A549 (cell line): Measurements from ENCODE around the gene PIK3R1. TPM values are rescaled to one million over a fixed set of nuclear protein-coding genes. Genes with fewer than 3 reads are reported as not detected.

Experiments used
- ATAC-seq, 2 experiments: fragments of 200-7000 bp in 1 of 2; fragments of >200 bp in 1 of 2; cut with Nextera tagmentation in 1 of 2; cut with Tn5 transposase in 1 of 2; 3 replicates each; pipeline versions ENCODE4 v1.8.0 to v1.9.1; 2018 to 2020; ENCODE audit warnings: mild to moderate bottlenecking in 1 of 2, moderate library complexity in 1 of 2
- CTCF ChIA-PET: fragments of 300-600 bp; sonication (Branson Sonifier 250); formaldehyde crosslinking; extraction: SDS; loops from one replicate; lab custom pipeline; 2021; ENCODE audit warnings: antibody characterized with exemption, inconsistent platforms; lab: Yijun Ruan, JAX
- POLR2A ChIA-PET: fragments of 350-600 bp; formaldehyde crosslinking; extraction: SDS; loops from one replicate; lab custom pipeline; 2021; ENCODE audit warnings: antibody characterized with exemption, inconsistent platforms; lab: Yijun Ruan, JAX
- DNase-seq, 2 experiments: peaks; one replicate each; pipeline versions ENCODE4 v3.0.0 to v3.0.0-alpha.2; 2011 to 2016; ENCODE audit warnings: low read depth in 1 of 2, low spot score in 1 of 2
- FAIRE-seq: peaks from 2 replicates; lab custom pipeline; 2011; peaks lifted over from hg19 to GRCh38; lab: Jason Lieb, UNC
- H3K27ac ChIP-seq, 2 experiments: fragments of >200 bp; sonication (Bioruptor Twin); formaldehyde crosslinking; 3 replicates each; pipeline ENCODE4 v1.5.1; 2016 to 2017
- H3K4me1 ChIP-seq: fragments of >200 bp; sonication (Bioruptor Twin); formaldehyde crosslinking; 3 replicates; pipeline ENCODE4 v1.6.1; 2016
- H3K4me2 ChIP-seq: fragments of >200 bp; sonication (Bioruptor Twin); formaldehyde crosslinking; 3 replicates; pipeline ENCODE4 v1.6.1; 2016
- H3K4me3 ChIP-seq: fragments of >200 bp; sonication (Bioruptor Twin); formaldehyde crosslinking; 3 replicates; pipeline ENCODE4 v1.5.1; 2016
- H3K9me3 ChIP-seq: fragments of >200 bp; sonication (Bioruptor Twin); formaldehyde crosslinking; 3 replicates; pipeline ENCODE4 v1.6.1; 2016
- BCL3 ChIP-seq: fragments of >200 bp; sonication (Bioruptor Twin); formaldehyde crosslinking; IDR thresholded peaks from 3 replicates; pipeline ENCODE4 v1.6.1; 2016
- BHLHE40 ChIP-seq: IDR thresholded peaks from 2 replicates; pipeline ENCODE4 v1.6.1; 2012; ENCODE audit warnings: low read depth, low read length, inconsistent platforms
- CBX2 ChIP-seq: fragments of 200-600 bp; sonication (generic); IDR thresholded peaks from 2 replicates; pipeline ENCODE4 v1.6.1; 2016; ENCODE audit warnings: low read depth, mild to moderate bottlenecking, borderline replicate concordance
- CBX8 ChIP-seq: fragments of 200-600 bp; sonication (generic); IDR thresholded peaks from 2 replicates; pipeline ENCODE4 v1.6.1; 2016
- CHD4 ChIP-seq: fragments of 200-600 bp; sonication (generic); IDR thresholded peaks from 2 replicates; pipeline ENCODE4 v1.6.1; 2016; ENCODE audit warnings: antibody characterized with exemption, mild to moderate bottlenecking, borderline replicate concordance
- EHF ChIP-seq: fragments of 250-450 bp; sonication (Bioruptor Pico); IDR thresholded peaks from 2 replicates; pipeline ENCODE4 v1.5.0; 2020; ENCODE audit warnings: mild to moderate bottlenecking
- EHMT2 ChIP-seq: fragments of 200-600 bp; sonication (generic); IDR thresholded peaks from 2 replicates; pipeline ENCODE4 v1.6.1; 2016; ENCODE audit warnings: antibody characterized with exemption, low read depth, mild to moderate bottlenecking, moderate library complexity
- FOXS1 ChIP-seq: fragments of 250-450 bp; sonication (Bioruptor Pico); IDR thresholded peaks from 2 replicates; pipeline ENCODE4 v1.5.0; 2020; ENCODE audit warnings: mild to moderate bottlenecking, moderate library complexity
- GATA3 ChIP-seq: IDR thresholded peaks from 2 replicates; pipeline ENCODE4 v1.6.1; 2012; ENCODE audit warnings: borderline replicate concordance
- HDAC2 ChIP-seq: fragments of 200-600 bp; sonication (generic); IDR thresholded peaks from 2 replicates; pipeline ENCODE4 v1.6.1; 2016
- HOXA7 ChIP-seq: fragments of 250-450 bp; sonication (Bioruptor Pico); IDR thresholded peaks from 2 replicates; pipeline ENCODE4 v1.5.0; 2020; ENCODE audit warnings: mild to moderate bottlenecking, moderate library complexity
- JUN ChIP-seq, 2 experiments: fragments of >200 bp; sonication (Bioruptor Twin); formaldehyde crosslinking; IDR thresholded peaks; 2 replicates in 1 of 2; 3 replicates in 1 of 2; pipeline ENCODE4 v1.6.1; 2016 to 2017
- KDM1A ChIP-seq: fragments of 200-600 bp; sonication (generic); IDR thresholded peaks from 2 replicates; pipeline ENCODE4 v1.6.1; 2016; ENCODE audit warnings: low read depth, mild to moderate bottlenecking
- KDM5A ChIP-seq: fragments of 200-600 bp; sonication (generic); IDR thresholded peaks from 2 replicates; pipeline ENCODE4 v1.6.1; 2016; ENCODE audit warnings: antibody characterized with exemption, mild to moderate bottlenecking
- NPAS2 ChIP-seq: fragments of 250-450 bp; sonication (Bioruptor Pico); IDR thresholded peaks from 2 replicates; pipeline ENCODE4 v1.8.0; 2022; ENCODE audit warnings: mild to moderate bottlenecking, moderate library complexity, borderline replicate concordance
- POLR2A ChIP-seq: IDR thresholded peaks from 2 replicates; pipeline ENCODE4 v1.6.1; 2012; ENCODE audit warnings: mild to moderate bottlenecking, low read length
- RAD21 ChIP-seq, 2 experiments: fragments of >200 bp in 1 of 2; sonication (Bioruptor Twin) in 1 of 2; formaldehyde crosslinking in 1 of 2; IDR thresholded peaks in 1 of 2; conservative IDR thresholded peaks in 1 of 2; 2 replicates in 1 of 2; 3 replicates in 1 of 2; pipeline ENCODE4 v1.6.1; 2012 to 2018; ENCODE audit warnings: inconsistent platforms in 1 of 2
- RARB ChIP-seq: fragments of 250-450 bp; sonication (Bioruptor Pico); IDR thresholded peaks from 2 replicates; pipeline ENCODE4 v1.8.0; 2021; ENCODE audit warnings: mild to moderate bottlenecking, moderate library complexity
- RFX5 ChIP-seq: fragments of 450-650 bp; IDR thresholded peaks from 2 replicates; pipeline ENCODE4 v1.7.1; 2014; ENCODE audit warnings: antibody characterized with exemption, mild to moderate bottlenecking, moderate library complexity
- RNF2 ChIP-seq: fragments of 200-600 bp; sonication (generic); IDR thresholded peaks from 2 replicates; pipeline ENCODE4 v1.6.1; 2016; ENCODE audit warnings: low read depth, mild to moderate bottlenecking, antibody characterized with exemption, moderate library complexity, borderline replicate concordance
- SREBF2 ChIP-seq: fragments of 450-650 bp; IDR thresholded peaks from 2 replicates; pipeline ENCODE4 v1.6.1; 2014; ENCODE audit warnings: mild to moderate bottlenecking, moderate library complexity
- TFCP2L1 ChIP-seq: fragments of 250-450 bp; sonication (Bioruptor Pico); IDR thresholded peaks from 2 replicates; pipeline ENCODE4 v1.5.0; 2021; ENCODE audit warnings: mild to moderate bottlenecking
- TP53 ChIP-seq: fragments of 250-450 bp; sonication (Bioruptor Pico); IDR thresholded peaks from 2 replicates; pipeline ENCODE4 v1.5.0; 2021; ENCODE audit warnings: mild to moderate bottlenecking, moderate library complexity
- ZC3H11A ChIP-seq: fragments of 450-650 bp; IDR thresholded peaks from 2 replicates; pipeline ENCODE4 v1.6.1; 2014; ENCODE audit warnings: antibody characterized with exemption, mild to moderate bottlenecking
- ZNF302 ChIP-seq: fragments of 250-450 bp; sonication (Bioruptor Pico); IDR thresholded peaks from 2 replicates; pipeline ENCODE4 v1.9.0; 2021; ENCODE audit warnings: inconsistent platforms, mild to moderate bottlenecking, moderate library complexity
- ZSCAN20 ChIP-seq: fragments of 250-450 bp; sonication (Bioruptor Pico); IDR thresholded peaks from 2 replicates; pipeline ENCODE4 v1.8.0; 2022; ENCODE audit warnings: mild to moderate bottlenecking, moderate library complexity
- WGBS: methylation state at CpG from one replicate; pipeline ENCODE4 v1.1.6; 2017; ENCODE audit errors: missing lambda C conversion rate; 5-methylcytosine and 5-hydroxymethylcytosine counted together
- polyA plus RNA-seq, 4 experiments: library from polyadenylated mRNA; depleted of rRNA in 3 of 4; stranded (reverse); fragments of >200 nt; fragmentation: RNase III in 1 of 4; extraction: RNeasy Plus Mini Kit Qiagen cat#74134 plus additional on column Dnase treatment in 1 of 4; gene quantifications; 2 replicates in 3 of 4; 3 replicates in 1 of 4; pipeline ENCODE4 v1.2.3, GENCODE V29; 2011 to 2017
- TF ChIP-seq, protein P1 (sequence below): IDR thresholded peaks from 2 replicates; pipeline ENCODE4 v1.6.1; 2012; ENCODE audit warnings: low read depth, borderline replicate concordance
- TF ChIP-seq, protein P2 (sequence below): fragments of 250-450 bp; sonication (Bioruptor Pico); IDR thresholded peaks from 2 replicates; pipeline ENCODE4 v1.5.0; 2021; ENCODE audit warnings: mild to moderate bottlenecking, moderate library complexity, borderline replicate concordance
- TF ChIP-seq, protein P3 (sequence below): fragments of >200 bp; sonication (Bioruptor Twin); formaldehyde crosslinking; IDR thresholded peaks from 3 replicates; pipeline ENCODE4 v1.5.1; 2016
- TF ChIP-seq, protein P4 (sequence below): fragments of 450-650 bp; IDR thresholded peaks from 2 replicates; pipeline ENCODE4 v1.6.1; 2014; ENCODE audit warnings: antibody characterized with exemption

The PIK3R1 gene
- polyA plus RNA-seq, 2 of the 4 experiments (the other 2 are of a cell fraction) = 5.5 to 5.7 TPM

GRCh38 chr5:68306361-68307014, 90.9 kb downstream of the PIK3R1 start (continued):
- TF ChIP-seq, protein P1, sequence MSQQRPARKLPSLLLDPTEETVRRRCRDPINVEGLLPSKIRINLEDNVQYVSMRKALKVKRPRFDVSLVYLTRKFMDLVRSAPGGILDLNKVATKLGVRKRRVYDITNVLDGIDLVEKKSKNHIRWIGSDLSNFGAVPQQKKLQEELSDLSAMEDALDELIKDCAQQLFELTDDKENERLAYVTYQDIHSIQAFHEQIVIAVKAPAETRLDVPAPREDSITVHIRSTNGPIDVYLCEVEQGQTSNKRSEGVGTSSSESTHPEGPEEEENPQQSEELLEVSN = no peak
- TF ChIP-seq POLR2A = no peak
- TF ChIP-seq NPAS2 (CRISPR knock-in tag) = no peak
- TF ChIP-seq KDM5A = no peak
- TF ChIP-seq RFX5 = no peak
- no peak for TF ChIP-seq KDM1A

DNA sequence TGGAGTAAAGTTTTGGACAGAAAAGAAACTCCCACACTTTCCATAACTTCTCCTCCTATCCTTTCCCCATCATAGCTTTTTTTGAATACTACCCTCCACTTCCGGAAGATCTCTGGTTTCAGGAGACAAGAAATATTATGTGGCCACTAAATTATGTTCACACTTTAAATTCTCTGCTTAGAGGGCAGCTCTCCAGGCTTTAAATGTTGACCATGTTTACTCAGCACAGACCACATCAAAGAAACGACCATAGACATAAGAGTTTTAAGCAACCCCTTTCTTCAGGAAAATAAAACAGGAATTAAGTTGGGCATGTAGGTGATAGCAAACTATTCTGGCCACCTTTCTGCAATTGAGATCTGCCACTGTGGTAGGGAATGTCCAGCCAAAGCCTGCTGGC, 97.8 kb downstream of the PIK3R1 start:
- 44% methylated on average over 2 of the region's 2 CpGs for WGBS
- H3K4me1 ChIP-seq = peaks cover 2% of the 10 kb centered on the region; the same call in 2 of the 3 replicates
- CTCF ChIA-PET = interaction anchor here (1.0 kb wide), 1 partner anchor 8 kb away, joined by 3 read pairs; no protein-coding TSS in a partner anchor
- H3K9me3 ChIP-seq = peaks cover 2% of the 10 kb centered on the region; the same call in 1 of the 3 replicates
- no peak for ATAC-seq
- no peak overlapping the region for H3K27ac ChIP-seq
- no peak overlapping the region for H3K4me3 ChIP-seq
- no peak for FAIRE-seq
- no peak overlapping the region for H3K4me2 ChIP-seq
- POLR2A ChIA-PET = no interaction called here
- no peak for DNase-seq
- no peak for TF ChIP-seq EHMT2
- TF ChIP-seq ZSCAN20 (CRISPR knock-in tag) = no peak
- no peak for TF ChIP-seq POLR2A
- no peak for TF ChIP-seq RNF2
- TF ChIP-seq CBX2 = no peak
- TF ChIP-seq RARB (CRISPR knock-in tag) = no peak
- TF ChIP-seq RFX5 = no peak
- TF ChIP-seq JUN (IDR thresholded peaks at IDR 0.05) = no peak
- no peak for TF ChIP-seq BHLHE40
- TF ChIP-seq CBX8 = no peak
- no peak for TF ChIP-seq FOXS1
- TF ChIP-seq ZNF302 (CRISPR knock-in tag) = no peak
- no peak for TF ChIP-seq TP53
- TF ChIP-seq BCL3 = no peak
- no peak for TF ChIP-seq HDAC2
- TF ChIP-seq SREBF2 = no peak

DNA sequence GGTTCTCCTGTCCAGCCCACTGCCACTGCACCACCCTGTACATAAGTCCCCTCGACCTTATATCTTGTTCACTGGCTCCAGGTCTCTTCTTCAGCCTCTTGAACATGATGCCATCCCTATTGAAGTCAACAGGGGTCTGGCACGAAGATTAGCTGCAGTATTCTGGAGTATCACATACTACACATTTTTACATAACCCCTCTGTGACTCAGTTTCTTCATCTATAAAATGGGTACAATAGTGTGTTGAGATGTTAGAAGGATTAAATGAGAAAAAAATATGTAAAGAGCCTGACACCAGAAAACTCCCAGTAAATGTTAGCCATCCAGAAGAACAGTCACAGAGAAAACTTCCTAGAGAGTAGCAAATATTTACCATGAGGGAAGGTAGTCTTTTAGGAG, 98.9 kb downstream of the PIK3R1 start:
- H3K27ac ChIP-seq = no peak overlapping the region
- TF ChIP-seq, protein P2, sequence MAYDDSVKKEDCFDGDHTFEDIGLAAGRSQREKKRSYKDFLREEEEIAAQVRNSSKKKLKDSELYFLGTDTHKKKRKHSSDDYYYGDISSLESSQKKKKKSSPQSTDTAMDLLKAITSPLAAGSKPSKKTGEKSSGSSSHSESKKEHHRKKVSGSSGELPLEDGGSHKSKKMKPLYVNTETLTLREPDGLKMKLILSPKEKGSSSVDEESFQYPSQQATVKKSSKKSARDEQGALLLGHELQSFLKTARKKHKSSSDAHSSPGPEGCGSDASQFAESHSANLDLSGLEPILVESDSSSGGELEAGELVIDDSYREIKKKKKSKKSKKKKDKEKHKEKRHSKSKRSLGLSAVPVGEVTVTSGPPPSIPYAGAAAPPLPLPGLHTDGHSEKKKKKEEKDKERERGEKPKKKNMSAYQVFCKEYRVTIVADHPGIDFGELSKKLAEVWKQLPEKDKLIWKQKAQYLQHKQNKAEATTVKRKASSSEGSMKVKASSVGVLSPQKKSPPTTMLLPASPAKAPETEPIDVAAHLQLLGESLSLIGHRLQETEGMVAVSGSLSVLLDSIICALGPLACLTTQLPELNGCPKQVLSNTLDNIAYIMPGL (CRISPR knock-in tag) = no peak
- TF ChIP-seq TP53 (no peak), TFCP2L1 (no peak), CHD4 (no peak), SREBF2 (no peak), HOXA7 (CRISPR knock-in tag) (no peak), RFX5 (no peak), EHF (CRISPR knock-in tag) (no peak), ZSCAN20 (CRISPR knock-in tag) (no peak), RAD21 (conservative IDR thresholded peaks at IDR 0.05 in 1 of 2, IDR thresholded peaks at IDR 0.05 in 1 of 2) (no peak), ZC3H11A (no peak), GATA3 (no peak)
- TF ChIP-seq, protein P3, sequence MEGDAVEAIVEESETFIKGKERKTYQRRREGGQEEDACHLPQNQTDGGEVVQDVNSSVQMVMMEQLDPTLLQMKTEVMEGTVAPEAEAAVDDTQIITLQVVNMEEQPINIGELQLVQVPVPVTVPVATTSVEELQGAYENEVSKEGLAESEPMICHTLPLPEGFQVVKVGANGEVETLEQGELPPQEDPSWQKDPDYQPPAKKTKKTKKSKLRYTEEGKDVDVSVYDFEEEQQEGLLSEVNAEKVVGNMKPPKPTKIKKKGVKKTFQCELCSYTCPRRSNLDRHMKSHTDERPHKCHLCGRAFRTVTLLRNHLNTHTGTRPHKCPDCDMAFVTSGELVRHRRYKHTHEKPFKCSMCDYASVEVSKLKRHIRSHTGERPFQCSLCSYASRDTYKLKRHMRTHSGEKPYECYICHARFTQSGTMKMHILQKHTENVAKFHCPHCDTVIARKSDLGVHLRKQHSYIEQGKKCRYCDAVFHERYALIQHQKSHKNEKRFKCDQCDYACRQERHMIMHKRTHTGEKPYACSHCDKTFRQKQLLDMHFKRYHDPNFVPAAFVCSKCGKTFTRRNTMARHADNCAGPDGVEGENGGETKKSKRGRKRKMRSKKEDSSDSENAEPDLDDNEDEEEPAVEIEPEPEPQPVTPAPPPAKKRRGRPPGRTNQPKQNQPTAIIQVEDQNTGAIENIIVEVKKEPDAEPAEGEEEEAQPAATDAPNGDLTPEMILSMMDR = no peak
- TF ChIP-seq, protein P1 = no peak
- TF ChIP-seq, protein P4, sequence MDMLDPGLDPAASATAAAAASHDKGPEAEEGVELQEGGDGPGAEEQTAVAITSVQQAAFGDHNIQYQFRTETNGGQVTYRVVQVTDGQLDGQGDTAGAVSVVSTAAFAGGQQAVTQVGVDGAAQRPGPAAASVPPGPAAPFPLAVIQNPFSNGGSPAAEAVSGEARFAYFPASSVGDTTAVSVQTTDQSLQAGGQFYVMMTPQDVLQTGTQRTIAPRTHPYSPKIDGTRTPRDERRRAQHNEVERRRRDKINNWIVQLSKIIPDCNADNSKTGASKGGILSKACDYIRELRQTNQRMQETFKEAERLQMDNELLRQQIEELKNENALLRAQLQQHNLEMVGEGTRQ = no peak
- TF ChIP-seq, all 56 proteins: peak for 0
- H3K4me3 ChIP-seq = no peak overlapping the region
- FAIRE-seq (no peak), ATAC-seq (no peak), DNase-seq (no peak)
- H3K9me3 ChIP-seq = peaks cover 6% of the 10 kb centered on the region; the same call in 1 of the 3 replicates
- peaks cover 13% of the 10 kb centered on the region for H3K4me1 ChIP-seq
- 25% methylated on average over 2 of the region's 2 CpGs for WGBS
- POLR2A ChIA-PET = no interaction called here
- CTCF ChIA-PET = no interaction called here
- no peak overlapping the region for H3K4me2 ChIP-seq
